ENCODE results near the gene SMAD6.

Gene SMAD6

DNA sequence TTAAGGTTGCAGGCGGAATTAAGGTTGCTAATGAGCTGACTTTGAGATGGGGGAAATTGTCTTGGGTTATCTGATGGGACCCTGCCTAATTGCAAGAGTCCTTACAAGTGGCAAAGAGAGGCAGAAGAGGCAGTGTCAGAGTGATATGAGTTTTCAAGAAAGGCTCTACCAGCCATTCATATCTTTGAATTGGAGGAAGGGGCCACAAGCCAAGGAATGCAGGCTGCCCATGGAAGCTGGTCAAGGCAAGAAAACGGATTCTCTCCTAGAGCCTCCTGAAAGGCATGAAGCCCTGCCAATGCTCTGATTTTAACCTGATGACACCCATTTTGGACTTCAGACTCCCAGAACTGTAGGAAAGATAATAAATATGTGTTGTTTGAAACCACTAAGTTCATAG is 20.6 kb upstream of the SMAD6 start:
- Histone ChIP-seq H3K36me3 (ENCODE audit: control insufficient read depth, low read length) (no peaks in the 10 kb centered on the region), H3K9me3 (ENCODE audit: control insufficient read depth, insufficient read depth, low read length) (no peaks in the 10 kb centered on the region), H3K4me1 (ENCODE audit: control insufficient read depth, low read length) (peaks cover 6% of the 10 kb centered on the region; the same call in 1 of the 2 replicates), H3K27me3 (ENCODE audit: control insufficient read depth, low read length) (no peaks in the 10 kb centered on the region), H3K4me2 (ENCODE audit: low read length) (no peak overlapping the region), H3K4me3 (ENCODE audit: low read length) (no peak overlapping the region), H3F3A (ENCODE audit: control insufficient read depth, insufficient read depth) (no peaks in the 10 kb centered on the region), H4K20me1 (ENCODE audit: control insufficient read depth, insufficient read depth, low read depth, low read length) (no peaks in the 10 kb centered on the region), H3K79me2 (ENCODE audit: control insufficient read depth, low read length) (no peaks in the 10 kb centered on the region), H3K27ac (ENCODE audit: low read depth, low read length) (no peak overlapping the region), H3K9me2 (replicated peaks; ENCODE audit: control insufficient read depth, low read length) (no peaks in the 10 kb centered on the region)
- TF ChIP-seq, protein P1, sequence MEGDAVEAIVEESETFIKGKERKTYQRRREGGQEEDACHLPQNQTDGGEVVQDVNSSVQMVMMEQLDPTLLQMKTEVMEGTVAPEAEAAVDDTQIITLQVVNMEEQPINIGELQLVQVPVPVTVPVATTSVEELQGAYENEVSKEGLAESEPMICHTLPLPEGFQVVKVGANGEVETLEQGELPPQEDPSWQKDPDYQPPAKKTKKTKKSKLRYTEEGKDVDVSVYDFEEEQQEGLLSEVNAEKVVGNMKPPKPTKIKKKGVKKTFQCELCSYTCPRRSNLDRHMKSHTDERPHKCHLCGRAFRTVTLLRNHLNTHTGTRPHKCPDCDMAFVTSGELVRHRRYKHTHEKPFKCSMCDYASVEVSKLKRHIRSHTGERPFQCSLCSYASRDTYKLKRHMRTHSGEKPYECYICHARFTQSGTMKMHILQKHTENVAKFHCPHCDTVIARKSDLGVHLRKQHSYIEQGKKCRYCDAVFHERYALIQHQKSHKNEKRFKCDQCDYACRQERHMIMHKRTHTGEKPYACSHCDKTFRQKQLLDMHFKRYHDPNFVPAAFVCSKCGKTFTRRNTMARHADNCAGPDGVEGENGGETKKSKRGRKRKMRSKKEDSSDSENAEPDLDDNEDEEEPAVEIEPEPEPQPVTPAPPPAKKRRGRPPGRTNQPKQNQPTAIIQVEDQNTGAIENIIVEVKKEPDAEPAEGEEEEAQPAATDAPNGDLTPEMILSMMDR (IDR thresholded peaks at IDR 0.05; ENCODE audit: low read depth, low read length, poor library complexity, severe bottlenecking) = no peak
- no peak for TF ChIP-seq EZH2phosphoT487 (IDR thresholded peaks at IDR 0.05; ENCODE audit: borderline replicate concordance, low read length)

DNA sequence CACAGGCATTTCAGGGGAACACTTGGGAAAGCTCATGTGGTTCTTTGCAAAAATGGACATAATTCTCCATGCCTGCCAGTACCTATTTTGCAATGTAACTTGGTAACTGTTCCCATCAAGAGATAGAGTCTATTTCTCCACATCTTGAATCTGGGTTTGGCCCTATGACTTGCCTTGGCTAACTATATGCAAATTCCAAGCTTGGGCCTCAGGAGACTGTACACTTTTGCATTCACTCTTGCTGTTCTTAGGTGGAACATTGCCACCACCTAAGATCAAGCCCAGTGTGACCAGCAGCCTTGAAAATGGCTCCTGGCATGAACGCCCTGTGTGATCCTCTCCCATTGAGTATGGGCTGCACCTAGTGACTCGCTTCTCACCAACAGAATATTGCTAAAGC is 19.8 kb upstream of the SMAD6 start:
- H3K4me2 ChIP-seq (ENCODE audit: low read length) = no peak overlapping the region
- H3K4me3 ChIP-seq (ENCODE audit: low read length) = no peak overlapping the region
- no peaks in the 10 kb centered on the region for H3K27me3 ChIP-seq (ENCODE audit: control insufficient read depth, low read length)
- H3K36me3 ChIP-seq (ENCODE audit: control insufficient read depth, low read length) = no peaks in the 10 kb centered on the region
- no peak for TF ChIP-seq EZH2phosphoT487 (IDR thresholded peaks at IDR 0.05; ENCODE audit: borderline replicate concordance, low read length)
- TF ChIP-seq, protein P1 (IDR thresholded peaks at IDR 0.05; ENCODE audit: low read depth, low read length, poor library complexity, severe bottlenecking) = no peak
- H3K4me1 ChIP-seq (ENCODE audit: control insufficient read depth, low read length) = peaks cover 6% of the 10 kb centered on the region; the same call in 1 of the 2 replicates
- no peaks in the 10 kb centered on the region for H3K79me2 ChIP-seq (ENCODE audit: control insufficient read depth, low read length)
- H4K20me1 ChIP-seq (ENCODE audit: control insufficient read depth, insufficient read depth, low read depth, low read length) = no peaks in the 10 kb centered on the region
- H3K9me2 ChIP-seq (replicated peaks; ENCODE audit: control insufficient read depth, low read length) = no peaks in the 10 kb centered on the region
- H3K9me3 ChIP-seq (ENCODE audit: control insufficient read depth, insufficient read depth, low read length) = no peaks in the 10 kb centered on the region
- H3K27ac ChIP-seq (ENCODE audit: low read depth, low read length) = no peak overlapping the region
- H3F3A ChIP-seq (ENCODE audit: control insufficient read depth, insufficient read depth) = no peaks in the 10 kb centered on the region

DNA sequence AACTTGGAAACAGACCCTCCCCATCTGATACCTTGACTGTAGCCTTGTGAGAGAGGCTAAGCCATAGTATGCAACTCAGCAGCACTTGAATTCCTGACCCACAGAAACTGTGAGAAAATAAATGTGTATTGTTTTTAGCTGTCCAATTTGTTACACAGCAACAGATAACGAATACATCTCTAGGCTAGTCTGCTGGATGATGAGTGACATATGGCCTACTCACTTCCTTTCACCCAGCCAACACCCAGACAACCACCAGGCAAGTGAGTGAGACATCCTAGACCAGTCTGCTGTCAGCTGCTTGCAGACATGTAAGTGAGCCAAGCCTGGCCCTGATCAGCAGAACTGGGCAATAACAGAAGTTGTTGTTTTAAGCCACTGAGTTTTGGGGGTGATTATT is 19.2 kb upstream of the SMAD6 start:
- H4K20me1 ChIP-seq (ENCODE audit: control insufficient read depth, insufficient read depth, low read depth, low read length) = no peaks in the 10 kb centered on the region
- peaks cover 6% of the 10 kb centered on the region; the same call in 1 of the 2 replicates for H3K4me1 ChIP-seq (ENCODE audit: control insufficient read depth, low read length)
- no peak overlapping the region for H3K4me2 ChIP-seq (ENCODE audit: low read length)
- no peaks in the 10 kb centered on the region for H3K9me3 ChIP-seq (ENCODE audit: control insufficient read depth, insufficient read depth, low read length)
- no peak overlapping the region for H3K4me3 ChIP-seq (ENCODE audit: low read length)
- H3K79me2 ChIP-seq (ENCODE audit: control insufficient read depth, low read length) = no peaks in the 10 kb centered on the region
- TF ChIP-seq EZH2phosphoT487 (IDR thresholded peaks at IDR 0.05; ENCODE audit: borderline replicate concordance, low read length) = no peak
- TF ChIP-seq, protein P1 (IDR thresholded peaks at IDR 0.05; ENCODE audit: low read depth, low read length, poor library complexity, severe bottlenecking) = no peak
- no peaks in the 10 kb centered on the region for H3K36me3 ChIP-seq (ENCODE audit: control insufficient read depth, low read length)
- no peaks in the 10 kb centered on the region for H3F3A ChIP-seq (ENCODE audit: control insufficient read depth, insufficient read depth)
- H3K9me2 ChIP-seq (replicated peaks; ENCODE audit: control insufficient read depth, low read length) = no peaks in the 10 kb centered on the region
- H3K27ac ChIP-seq (ENCODE audit: low read depth, low read length) = no peak overlapping the region
- H3K27me3 ChIP-seq (ENCODE audit: control insufficient read depth, low read length) = no peaks in the 10 kb centered on the region

Data from DOHH2 (cell line).